ENCODE measurements around the gene UNC13C.
"Not testable (repeated sequence)": the region's sequence is repeated elsewhere in the genome, so short reads cannot be mapped to it uniquely, and the experiment has no call there.

UNC13C gene

DNA sequence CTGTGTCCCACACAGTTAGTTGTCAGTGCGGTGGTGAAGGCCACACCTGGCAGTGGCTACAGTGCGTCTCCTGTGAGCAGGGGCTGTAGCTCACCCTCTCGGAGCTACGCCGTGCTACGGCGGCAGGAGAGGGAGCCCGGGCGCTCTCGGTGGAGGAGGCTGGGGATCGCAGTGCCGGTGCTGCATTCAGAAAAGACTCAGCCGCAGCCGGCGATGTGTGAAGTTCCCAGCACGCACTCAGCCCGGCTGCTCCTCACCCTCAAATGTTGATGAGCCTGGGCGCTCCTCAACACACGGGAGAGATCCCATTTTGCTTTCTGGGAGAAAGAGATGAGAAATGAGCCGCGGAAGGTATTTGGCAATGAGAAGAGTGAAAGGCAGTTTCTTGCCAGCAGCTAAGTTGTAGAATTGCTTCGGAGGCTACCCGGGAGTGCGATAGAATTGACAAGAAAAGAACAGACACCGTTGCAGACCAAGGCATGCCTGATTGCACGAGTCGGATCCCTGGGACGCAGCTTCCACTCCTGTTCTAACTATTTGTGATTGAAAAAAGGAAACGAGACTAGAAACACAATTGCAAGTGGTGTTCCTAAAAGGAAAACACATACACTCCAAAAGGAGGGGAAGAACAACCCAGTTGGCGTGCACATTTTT, at the start of gene UNC13C:
UNC13C (plus strand) TSS at position 189 of the 654 bp plus-strand sequence. CDS start 34,463 bp downstream, outside the sequence.
- no peak for DNase-seq

DNA sequence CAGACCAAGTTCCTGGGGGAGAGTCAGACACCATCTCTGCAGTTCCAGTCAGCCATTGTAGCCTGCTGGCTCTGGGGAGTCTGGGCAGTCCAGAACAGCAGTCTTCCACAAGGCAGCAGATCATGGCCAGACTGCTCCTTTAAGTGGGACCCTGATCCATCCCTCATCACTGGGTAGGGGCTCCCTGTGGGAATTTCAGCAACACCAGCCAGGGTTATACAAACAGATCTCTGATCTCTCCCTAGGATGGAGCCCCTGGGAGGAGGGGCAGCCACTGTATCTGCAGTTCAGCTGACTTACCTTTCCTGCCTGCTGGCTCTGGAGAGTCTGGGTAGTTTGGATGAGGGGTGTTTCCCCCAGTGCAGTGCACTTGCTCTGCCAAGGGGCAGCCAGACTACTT, 42.1 kb upstream of the UNC13C start:
- DNase-seq = no peak

DNA sequence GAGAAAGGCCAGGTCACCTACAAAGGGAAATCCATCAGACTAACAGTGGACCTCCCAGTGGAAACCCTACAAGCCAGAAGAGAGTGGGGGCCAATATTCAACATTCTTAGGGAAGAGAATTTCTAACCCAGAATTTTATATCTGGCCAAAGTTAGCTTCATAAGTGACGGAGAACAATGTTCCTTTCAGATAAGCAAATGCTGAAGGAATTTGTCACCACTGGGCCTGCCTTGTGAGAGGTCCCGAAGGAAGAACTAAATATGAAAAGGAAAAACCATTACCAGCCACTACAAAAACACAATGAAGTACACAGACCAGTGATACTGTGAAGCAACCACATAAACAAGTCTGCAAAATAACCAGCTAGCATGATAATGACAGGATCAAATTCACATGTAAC, 40.6 kb upstream of the UNC13C start:
- DNase-seq = not testable (repeated sequence)

DNA sequence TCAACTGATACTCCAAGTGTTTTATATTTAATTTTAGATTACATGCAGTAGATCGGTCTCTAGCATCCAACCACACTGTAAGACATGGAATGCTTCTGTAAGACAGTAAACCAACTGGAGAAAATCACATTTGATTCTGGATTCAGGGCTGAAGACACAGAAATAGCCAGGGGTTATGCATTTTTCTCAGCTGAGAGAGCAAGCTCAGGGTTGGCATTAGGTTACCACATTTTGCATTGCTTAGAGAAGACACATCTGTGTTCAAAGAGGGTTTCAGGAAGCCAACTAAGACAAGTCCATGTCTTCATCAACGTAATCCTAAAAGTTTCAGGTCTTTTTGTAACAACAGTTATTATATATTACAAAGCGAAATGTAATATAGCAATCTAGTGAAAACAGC, 27.7 kb upstream of the UNC13C start:
- no peak for DNase-seq

DNA sequence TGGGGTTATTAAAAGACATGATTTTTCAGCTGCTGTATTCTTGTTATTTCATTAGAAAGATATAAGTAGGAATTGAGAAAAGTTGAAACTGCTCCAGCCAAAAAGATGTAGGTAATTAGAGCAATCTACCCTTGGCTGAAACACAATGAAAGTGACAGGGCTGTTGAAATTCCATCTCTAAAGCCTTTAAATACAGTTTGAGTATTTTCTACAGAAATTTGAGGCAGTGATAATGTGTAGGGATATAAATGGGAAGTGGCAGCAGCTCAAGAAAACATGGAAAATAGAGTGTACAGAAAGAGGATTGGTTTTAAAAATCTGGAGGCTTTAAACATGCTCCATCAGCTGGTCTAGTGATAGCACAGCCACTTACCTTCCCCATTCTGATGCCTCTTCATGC, 22.8 kb upstream of the UNC13C start:
- DNase-seq = no peak

DNA sequence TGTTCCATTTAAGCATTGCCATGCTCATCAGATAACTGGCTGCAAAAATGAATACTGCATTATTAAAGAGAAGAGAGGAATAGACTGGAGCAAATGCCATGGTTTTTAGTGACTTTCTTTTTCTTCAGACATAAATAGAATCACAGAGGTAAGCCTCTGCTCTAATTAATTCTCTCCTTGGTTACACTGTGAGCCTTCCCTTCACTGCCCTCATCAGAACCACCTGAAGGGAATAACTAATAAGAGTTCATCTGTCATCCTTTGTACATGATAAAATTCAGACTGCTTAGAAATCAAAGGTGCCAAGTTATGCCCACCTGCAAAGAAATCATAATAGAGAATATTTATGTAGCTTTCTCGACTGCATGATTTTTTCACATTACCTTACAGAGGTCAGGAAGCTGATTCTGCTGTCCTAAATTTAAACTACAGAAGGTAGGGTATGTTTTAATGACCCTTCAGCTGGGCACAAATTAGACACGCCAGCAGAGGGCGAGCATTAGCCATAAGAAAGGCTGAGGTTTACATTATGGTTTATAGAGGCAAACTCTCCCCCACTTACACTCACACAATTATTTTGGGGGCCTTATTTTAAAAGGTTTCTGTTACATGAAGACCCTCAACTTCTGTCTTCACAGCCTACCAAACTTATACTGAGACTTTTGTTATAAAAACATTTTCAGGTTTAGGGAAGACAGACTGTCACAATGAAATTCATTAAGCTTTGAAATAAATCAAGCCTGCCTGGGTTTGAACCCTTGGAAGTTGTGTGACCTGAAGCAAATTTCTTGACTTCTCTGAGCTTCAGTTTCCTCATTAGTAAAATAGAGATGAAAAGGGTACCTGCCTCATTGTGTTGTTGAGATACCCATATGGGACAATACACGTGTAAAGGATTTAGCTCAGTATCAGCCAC, 15.3 kb upstream of the UNC13C start:
- no peak for DNase-seq

DNA sequence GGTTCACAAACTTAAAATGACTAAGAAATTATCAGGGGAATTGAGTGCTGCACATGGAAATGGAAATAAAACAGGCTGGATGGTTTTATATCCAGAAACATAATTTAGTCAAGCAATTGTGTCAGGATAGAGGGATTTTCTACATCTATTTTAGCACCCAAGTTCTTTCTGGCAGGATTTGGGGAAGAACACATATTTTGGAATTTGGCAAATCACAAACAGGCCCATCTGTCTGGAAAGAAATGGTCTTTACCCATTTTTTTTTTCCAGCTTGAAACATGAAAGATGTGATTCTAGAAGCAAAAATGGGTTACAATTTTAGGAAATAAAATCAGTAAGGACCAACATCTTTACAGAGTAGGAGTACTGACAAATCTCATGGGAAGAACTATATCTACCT, 14.4 kb upstream of the UNC13C start:
- DNase-seq = no peak

DNA sequence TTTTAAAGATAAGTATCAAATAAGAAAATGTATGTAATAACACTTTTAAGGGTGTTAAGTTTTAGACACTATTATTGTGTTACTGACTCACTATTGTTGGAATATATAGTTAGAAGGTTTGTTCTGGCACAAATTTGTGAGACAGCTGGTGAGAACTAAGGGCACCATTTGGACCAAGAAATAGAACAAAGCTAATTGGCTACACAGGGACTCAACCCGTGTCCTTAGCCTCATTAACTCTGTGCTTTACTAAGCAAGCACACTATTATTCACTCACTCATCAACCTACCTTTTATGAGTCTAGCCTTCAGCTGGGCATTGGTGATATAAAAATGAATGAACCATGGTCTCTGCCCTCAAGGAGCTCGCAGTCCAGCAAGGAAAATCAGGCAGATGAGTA, 4.1 kb upstream of the UNC13C start:
- no peak for DNase-seq

DNA sequence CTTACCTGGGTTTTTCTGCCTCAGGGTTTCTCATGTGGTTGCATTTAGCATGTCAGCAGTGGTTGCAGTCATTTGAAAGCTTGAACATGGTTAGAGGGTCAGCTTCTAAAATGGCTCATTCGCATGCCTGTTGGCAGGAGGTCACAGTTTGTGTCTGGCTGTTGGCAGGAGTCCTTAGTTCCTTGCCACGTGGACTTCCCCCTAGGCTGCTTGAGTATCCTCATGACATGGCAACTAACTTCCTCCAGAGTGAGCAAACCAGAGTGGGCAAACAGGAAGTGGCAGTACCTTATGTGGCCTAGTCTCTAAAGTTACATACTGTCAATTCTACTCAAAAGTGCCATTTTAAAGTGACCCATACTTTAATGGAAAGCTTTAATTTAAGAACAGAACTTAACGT, 3.4 kb upstream of the UNC13C start:
- no peak for DNase-seq

DNA sequence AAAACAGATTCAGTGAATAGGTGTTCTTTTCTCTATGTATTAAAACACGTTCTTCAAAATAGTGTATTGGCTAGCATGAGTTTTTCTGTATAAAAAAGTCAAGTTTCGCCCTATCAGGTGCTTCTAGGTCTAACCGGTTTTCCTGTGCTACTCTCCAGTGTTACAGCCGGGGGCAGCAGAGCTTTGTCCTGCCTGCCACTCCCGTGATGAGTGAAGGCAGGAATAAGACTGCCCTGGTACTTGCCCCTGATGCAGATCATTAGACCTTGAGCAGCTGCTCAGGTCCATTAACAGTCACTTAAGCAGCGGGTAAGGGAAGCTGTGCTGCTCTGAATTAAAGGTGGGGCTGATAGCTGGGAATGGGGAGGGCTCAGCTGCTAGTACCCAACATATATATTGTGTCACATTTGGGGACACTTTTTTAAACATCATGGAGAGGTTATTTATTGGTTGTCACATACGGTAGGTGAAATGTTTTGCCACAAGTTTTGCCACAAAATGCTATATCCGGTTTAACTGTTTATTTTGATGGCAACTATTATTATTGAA, 1.3 kb upstream of the UNC13C start:
- DNase-seq = no peak

DNA sequence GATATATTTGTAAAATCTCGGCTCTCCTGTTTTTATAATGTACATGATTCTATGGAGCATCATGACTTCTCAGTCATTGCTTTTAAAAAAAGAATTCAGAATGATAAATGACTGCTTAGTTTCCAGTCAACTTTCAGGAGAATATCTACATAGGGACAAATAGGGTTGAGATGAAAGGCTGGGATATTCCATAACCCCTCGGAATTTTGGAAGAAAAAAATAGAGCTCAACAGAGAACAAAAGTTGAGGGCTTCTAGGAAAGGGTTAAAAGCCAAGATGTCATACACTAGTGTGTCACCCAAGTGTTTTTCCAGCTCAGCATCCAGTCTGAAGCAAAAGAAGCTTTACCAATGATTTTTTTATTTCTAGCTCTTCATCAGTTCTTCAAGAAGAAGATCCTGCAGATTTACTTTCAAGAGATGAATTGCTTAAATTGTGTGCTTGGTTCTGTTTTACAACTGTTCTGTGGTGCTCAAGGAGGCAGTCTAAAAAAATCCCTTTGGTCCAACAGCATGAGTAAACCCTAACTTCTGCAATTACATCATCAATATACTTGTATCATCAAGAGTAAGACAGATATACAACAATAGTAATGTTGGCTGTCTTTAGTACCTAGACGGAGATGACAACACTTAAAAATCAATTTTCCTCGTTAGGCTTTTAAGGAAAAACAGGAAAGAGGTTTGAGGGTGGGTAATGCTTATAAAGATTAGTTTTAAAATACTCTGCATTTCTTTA, 979 bp downstream of the UNC13C start:
- no peak for DNase-seq

DNA sequence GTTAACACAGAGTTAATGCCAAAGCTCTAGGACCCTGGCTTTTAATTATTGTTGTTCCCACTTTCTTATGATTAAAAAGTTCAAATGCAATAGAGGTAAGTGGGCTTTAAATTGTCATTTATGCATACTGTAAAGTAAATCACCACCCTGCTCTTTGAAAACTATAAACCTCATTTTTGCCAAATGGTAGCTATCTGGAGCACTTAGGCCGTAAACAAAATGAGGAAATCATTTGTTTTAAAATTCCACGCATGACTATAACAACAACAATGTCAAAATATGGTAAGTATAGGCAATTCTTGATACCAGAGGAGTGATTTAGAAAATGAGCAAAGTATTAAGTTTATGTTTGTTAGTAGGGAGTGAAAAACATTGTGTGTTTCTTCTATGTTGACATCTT, 1.8 kb downstream of the UNC13C start:
- no peak for DNase-seq

DNA sequence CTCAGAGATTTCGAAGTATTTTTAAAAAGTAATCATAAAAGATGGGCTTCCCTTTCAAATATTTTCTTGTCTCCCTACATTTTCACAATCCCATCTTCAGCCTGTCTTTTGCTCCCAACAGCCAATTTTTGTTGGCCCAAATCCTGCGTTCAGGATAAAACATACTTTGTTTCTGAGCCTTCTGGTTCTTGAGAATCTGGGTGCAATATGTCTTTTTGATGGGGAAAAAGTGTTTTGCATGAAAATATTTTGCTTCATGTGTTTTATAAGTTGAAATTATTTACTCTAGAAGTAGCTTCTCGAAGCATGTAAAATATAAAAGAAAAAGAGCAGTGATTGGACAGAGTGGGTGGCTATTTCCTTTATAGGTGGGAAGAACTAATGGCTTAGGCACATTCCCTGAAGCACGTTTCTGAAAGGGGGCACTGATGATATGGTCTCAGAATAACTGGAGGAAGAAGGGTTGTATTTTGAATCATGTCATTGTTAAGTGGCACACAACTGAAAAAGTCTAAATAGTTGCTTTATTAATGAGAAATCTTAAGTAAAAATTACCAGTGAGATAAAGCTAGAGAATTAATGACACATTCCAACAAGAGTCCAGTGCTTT, 3.9 kb downstream of the UNC13C start:
- no peak for DNase-seq

DNA sequence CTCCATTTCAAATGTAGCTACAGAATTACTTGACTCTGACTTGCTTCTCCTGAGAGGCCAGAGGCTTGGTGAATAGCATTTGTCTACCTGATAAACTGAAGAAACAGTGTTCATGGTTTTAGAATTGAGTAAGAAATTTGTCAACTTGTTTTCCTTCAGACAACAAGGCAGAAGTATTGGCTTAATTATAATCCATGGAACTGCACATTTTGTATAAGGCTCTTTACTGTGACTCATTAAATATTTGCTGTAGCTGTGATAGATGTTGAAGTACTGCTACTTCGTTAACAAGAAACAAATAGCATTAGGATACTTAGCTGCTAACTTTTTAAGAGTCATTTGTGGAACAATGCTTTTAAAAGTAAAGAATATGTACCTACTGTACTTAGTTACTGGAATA, 4.6 kb downstream of the UNC13C start:
- no peak for DNase-seq

DNA sequence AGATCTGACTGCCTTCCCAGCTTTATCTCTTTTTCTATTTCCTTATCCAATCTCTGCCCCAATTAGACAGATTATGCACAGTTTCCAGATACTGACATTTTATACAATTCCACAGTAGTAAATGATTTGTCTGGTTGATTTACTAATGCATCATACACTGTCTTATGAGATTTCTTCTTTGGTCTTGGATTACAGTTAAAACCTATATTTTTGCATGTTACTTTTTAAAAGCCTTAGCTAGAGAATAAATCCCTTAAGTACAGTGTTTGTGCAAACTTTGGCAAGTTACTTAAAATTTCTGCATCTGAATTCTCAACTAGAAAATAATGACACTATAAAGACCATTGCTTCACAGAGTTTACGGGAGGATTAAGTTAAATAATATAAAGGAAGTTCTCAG, 6.0 kb downstream of the UNC13C start:
- DNase-seq = no peak

DNA sequence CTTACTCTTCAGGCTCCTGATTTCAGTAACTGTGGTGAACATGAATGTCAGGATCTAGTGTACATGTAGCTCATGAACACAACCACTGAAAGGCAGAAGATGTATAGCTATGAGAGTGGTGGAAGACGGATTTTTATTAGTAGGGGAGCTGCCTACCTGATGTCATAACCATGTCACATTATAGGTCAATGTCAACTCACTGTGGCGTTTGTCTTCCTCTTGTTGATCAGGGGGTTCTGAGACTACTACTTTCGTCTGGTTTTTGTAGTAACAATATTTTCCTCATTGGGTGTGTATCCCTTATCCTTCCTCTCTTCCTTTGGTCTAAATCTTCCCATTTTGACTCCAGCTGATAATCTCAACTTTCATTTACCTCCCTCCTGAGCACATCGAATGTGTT, 7.3 kb downstream of the UNC13C start:
- no peak for DNase-seq

DNA sequence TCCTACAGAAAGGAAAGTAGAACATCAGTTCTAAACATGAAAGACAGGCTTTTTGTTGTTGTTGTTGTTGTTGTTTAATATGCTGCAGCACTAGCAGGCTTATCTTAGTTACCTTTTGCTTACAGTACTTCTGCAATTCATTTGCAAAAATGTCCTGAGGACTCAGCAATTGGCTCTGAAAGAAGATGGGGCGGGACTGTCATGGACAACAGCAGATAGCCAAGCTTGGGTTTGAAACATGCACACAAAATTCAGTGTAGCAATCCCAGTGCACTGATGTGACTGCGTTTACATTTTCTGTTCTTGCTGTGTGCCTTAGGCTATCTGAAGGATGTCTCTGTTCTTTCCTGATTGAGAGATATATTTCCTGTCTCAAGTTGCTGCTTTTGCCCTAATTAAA, 9.2 kb downstream of the UNC13C start:
- DNase-seq = no peak

DNA sequence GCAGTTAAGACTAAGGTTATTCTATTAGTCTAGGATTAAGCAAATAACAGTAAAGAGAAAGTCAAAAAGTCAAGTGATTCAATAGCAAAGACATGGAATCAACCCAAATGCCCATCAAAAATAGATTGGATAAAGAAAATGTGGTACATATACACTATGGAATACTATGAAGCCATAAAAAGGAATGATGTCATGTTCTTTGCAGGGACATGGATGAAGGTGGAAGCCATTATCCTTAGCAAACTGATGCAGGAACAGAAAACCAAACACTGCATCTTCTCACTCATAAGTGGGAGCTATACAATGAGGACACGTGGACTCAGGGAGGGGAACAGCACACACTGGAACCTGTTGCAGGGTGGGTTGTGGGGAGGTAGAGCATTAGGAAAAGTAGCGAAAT, 29.0 kb downstream of the UNC13C start:
- no peak for DNase-seq

DNA sequence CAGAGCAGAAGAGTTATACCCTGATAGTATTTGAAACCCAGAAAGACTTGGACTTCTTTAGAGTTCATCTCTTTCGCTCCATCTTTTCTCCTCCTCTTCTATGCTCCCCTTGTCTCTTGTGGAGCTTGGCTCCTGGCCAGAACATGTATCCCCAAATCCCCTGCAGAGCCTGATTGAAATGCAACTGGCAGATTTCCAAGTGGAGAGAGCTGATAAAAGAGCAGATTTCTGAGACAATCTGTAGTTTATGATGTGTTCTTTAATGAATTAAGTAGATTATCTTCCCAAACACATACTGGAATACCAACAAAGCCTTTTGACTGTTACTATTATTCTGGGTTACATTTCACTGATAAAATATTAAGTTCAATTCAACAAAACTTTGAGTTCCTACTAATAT, 33.4 kb downstream of the UNC13C start:
- no peak for DNase-seq

DNA sequence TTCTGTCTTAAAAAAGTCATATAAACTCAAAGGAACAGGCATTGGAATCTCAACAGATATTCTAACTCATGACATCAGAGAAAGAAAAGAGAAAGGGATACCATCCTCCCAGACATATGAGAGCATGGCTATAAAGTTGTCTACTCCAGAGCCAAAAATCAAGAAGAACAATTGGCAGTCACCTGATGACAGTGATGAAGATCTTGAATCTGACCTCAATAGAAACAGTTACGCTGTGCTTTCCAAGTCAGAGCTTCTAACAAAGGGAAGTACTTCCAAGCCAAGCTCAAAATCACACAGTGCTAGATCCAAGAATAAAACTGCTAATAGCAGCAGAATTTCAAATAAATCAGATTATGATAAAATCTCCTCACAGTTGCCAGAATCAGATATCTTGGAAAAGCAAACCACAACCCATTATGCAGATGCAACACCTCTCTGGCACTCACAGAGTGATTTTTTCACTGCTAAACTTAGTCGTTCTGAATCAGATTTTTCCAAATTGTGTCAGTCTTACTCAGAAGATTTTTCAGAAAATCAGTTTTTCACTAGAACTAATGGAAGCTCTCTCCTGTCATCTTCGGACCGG, 35.9 kb downstream of the UNC13C start:
- DNase-seq = no peak

DNA sequence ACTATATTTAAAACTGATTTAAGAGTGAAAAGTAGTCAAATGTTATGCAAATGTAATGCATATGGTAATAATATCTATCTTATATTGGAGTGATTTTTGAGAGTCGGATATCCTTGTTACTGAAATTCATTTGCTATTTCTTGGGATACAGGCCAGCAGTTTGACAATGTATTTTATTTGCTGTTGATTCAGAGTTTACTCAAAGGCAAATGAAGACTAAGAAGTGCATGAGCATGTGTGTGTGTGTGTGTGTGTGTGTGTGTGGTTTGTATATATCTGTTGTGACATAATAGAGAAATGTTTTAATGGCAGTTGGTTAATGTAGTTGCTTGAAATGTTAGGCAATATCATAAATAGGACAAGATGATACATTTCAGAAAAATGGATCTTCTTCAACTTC, 39.0 kb downstream of the UNC13C start:
- no peak for DNase-seq

DNA sequence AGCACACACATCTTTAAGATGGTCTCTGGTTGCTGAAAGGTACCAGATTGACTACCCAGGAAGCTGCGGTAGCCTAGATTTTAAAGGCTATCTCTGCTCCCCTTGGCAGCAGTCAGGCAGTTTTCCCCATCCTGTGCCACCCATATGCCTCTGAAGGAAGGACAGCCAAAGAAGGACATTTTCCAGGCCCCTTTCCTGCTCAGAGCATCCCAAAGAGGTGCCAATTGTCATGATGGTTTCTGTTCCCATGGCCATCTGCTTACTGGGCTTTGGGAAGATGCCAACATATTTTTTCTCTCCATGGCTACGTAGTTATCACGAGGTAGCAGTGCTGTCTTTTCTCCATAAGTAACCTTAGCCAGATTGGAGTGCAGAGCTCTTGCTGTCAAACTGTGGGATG, 39.7 kb downstream of the UNC13C start:
- no peak for DNase-seq

DNA sequence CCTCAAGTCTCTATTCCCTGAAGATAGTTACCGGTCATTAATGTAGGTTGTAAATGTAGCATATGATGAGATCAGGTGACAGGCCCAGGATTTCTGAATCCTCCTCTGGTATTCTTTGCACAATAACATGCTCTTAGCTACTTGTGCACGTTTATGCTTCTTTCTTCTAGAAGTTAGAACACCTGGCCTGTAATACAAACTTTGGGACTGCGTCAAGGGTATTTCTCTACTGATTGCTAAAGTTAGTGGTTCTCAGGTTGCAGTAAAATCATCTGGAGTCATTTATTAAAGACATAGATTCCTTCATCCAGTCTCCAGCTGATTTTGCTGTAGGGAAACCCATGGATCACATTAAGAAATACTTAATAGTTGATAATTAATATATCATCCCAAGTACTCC, 48.0 kb downstream of the UNC13C start:
- no peak for DNase-seq

Data from bone marrow (tissue), 2 donors.